HG03457 (cell line): Measurements from ENCODE around the gene FMO4.
"Not testable (repeated sequence)": the region's sequence is repeated elsewhere in the genome, so short reads cannot be mapped to it uniquely, and the experiment has no call there.

Experiments used
- ATAC-seq: cut with Tn5 transposase; IDR thresholded peaks from one replicate; pipeline ENCODE4 v1.9.1; 2021; ENCODE audit warnings: moderate number of reproducible peaks; ENCODE audit not compliant: unreplicated experiment

FMO4 gene

GRCh38 chr1:171329251-171329650 is 15.3 kb downstream of the FMO4 start:
- ATAC-seq, result no peak

GRCh38 chr1:171334024-171334640 is 20.1 kb downstream of the FMO4 start:
- ATAC-seq, result no peak

- ATAC-seq, result no peak
Measured at GRCh38 chr1:171335964-171336363, 22.0 kb downstream of the FMO4 start.

GRCh38 chr1:171339345-171339744 is 25.4 kb downstream of the FMO4 start:
- not testable (repeated sequence) for ATAC-seq

- ATAC-seq, result no peak
Measured at GRCh38 chr1:171343727-171344472, 29.9 kb downstream of the FMO4 start.

GRCh38 chr1:171344473-171344820 is 30.5 kb downstream of the FMO4 start:
- ATAC-seq, result no peak

GRCh38 chr1:171345536-171345935 is 31.6 kb downstream of the FMO4 start:
- no peak for ATAC-seq

GRCh38 chr1:171346881-171347280 is 32.9 kb downstream of the FMO4 start:
- no peak for ATAC-seq

- no peak for ATAC-seq
Measured at GRCh38 chr1:171350594-171350993, 36.6 kb downstream of the FMO4 start.

- no peak for ATAC-seq
Measured at GRCh38 chr1:171351961-171352360, 38.0 kb downstream of the FMO4 start.

- ATAC-seq, result no peak
Measured at GRCh38 chr1:171352554-171352953, 38.6 kb downstream of the FMO4 start.

GRCh38 chr1:171355727-171356126 is 41.7 kb downstream of the FMO4 start:
- ATAC-seq, result no peak

- ATAC-seq, result no peak
Measured at GRCh38 chr1:171357179-171357578, 43.2 kb downstream of the FMO4 start.

- ATAC-seq, result not testable (repeated sequence)
Measured at GRCh38 chr1:171359355-171359648, 45.3 kb downstream of the FMO4 start.

- not testable (repeated sequence) for ATAC-seq
Measured at GRCh38 chr1:171359731-171360527, 45.9 kb downstream of the FMO4 start.

- no peak for ATAC-seq
Measured at GRCh38 chr1:171366085-171366484, 52.1 kb downstream of the FMO4 start.

GRCh38 chr1:171366816-171367215 is 52.8 kb downstream of the FMO4 start:
- no peak for ATAC-seq

- ATAC-seq, result no peak
Measured at GRCh38 chr1:171367436-171367835, 53.5 kb downstream of the FMO4 start.

- ATAC-seq, result no peak
Measured at GRCh38 chr1:171372418-171373084, 58.6 kb downstream of the FMO4 start.

- not testable (repeated sequence) for ATAC-seq
Measured at GRCh38 chr1:171373357-171374122, 59.6 kb downstream of the FMO4 start.

- ATAC-seq, result no peak
Measured at GRCh38 chr1:171379846-171380245, 65.9 kb downstream of the FMO4 start.
